Suprapubic skin (tissue), 4 donors: ENCODE results near the gene SETD3.

Experiments
- CTCF ChIP-seq, 2 donors: fragments of 200-600 bp in 1 of 2; fragments of 450-650 bp in 1 of 2; sonication (generic) in 1 of 2; IDR thresholded peaks; one replicate each; pipeline ENCODE4 v1.5.1; 2016 to 2019; ENCODE audit warnings: antibody characterized with exemption in 2 of 2, mild to moderate bottlenecking in 1 of 2, moderate library complexity in 1 of 2
- EP300 ChIP-seq: sonication (generic); formaldehyde crosslinking; IDR thresholded peaks from one replicate; pipeline ENCODE4 v1.6.1; 2017; ENCODE audit warnings: antibody characterized with exemption
- POLR2A ChIP-seq, 2 donors: fragments of 450-650 bp; IDR thresholded peaks; one replicate each; pipeline ENCODE4 v1.6.1; 2017; ENCODE audit warnings: antibody characterized with exemption in 2 of 2, mild to moderate bottlenecking in 2 of 2, moderate library complexity in 2 of 2
- POLR2AphosphoS5 ChIP-seq, 3 donors: sonication (generic); formaldehyde crosslinking; IDR thresholded peaks; one replicate each; pipeline ENCODE4 v1.6.1; 2017; ENCODE audit warnings: antibody characterized with exemption in 3 of 3

GRCh38 chr14:99410019-99410418, 70.6 kb downstream of the SETD3 start:
- TF ChIP-seq POLR2AphosphoS5 (IDR thresholded peaks at IDR 0.05) (no peak), CTCF (IDR thresholded peaks at IDR 0.05) (no peak), POLR2A (IDR thresholded peaks at IDR 0.05) (no peak), EP300 (no peak)
